ENCODE results near the gene KMT2A.
"Not testable (repeated sequence)": the region's sequence is repeated elsewhere in the genome, so short reads cannot be mapped to it uniquely, and the experiment has no call there.

KMT2A gene

GRCh38 chr11:118450451-118450850, 14.2 kb downstream of the KMT2A start:
- DNase-seq (ENCODE audit: low read depth) = no peak
- TF ChIP-seq CTCF (IDR thresholded peaks at IDR 0.05; ENCODE audit: control insufficient read depth, insufficient read depth, low read depth, low read length, missing control alignments) = no peak
- no peak overlapping the region for H3K4me3 ChIP-seq (ENCODE audit: control insufficient read depth, low read depth, low read length)

GRCh38 chr11:118462178-118462577, 25.9 kb downstream of the KMT2A start:
- no peak for TF ChIP-seq CTCF (IDR thresholded peaks at IDR 0.05; ENCODE audit: control insufficient read depth, insufficient read depth, low read depth, low read length, missing control alignments)
- DNase-seq (ENCODE audit: low read depth) = no peak

GRCh38 chr11:118468968-118469367, 32.7 kb downstream of the KMT2A start:
- not testable (repeated sequence) for DNase-seq (ENCODE audit: low read depth); H3K4me3 ChIP-seq (ENCODE audit: control insufficient read depth, low read depth, low read length)

More at GRCh38 chr11:118462178-118462577, 25.9 kb downstream of the KMT2A start:
- H3K4me3 ChIP-seq (ENCODE audit: control insufficient read depth, low read depth, low read length) = no peak overlapping the region

- no peak for TF ChIP-seq CTCF (IDR thresholded peaks at IDR 0.05; ENCODE audit: control insufficient read depth, insufficient read depth, low read depth, low read length, missing control alignments)
- no peak for DNase-seq (ENCODE audit: low read depth)
- no peak overlapping the region for H3K4me3 ChIP-seq (ENCODE audit: control insufficient read depth, low read depth, low read length)
Measured at GRCh38 chr11:118471030-118471429, 34.7 kb downstream of the KMT2A start.

GRCh38 chr11:118473537-118473936, 37.2 kb downstream of the KMT2A start:
- H3K4me3 ChIP-seq (ENCODE audit: control insufficient read depth, low read depth, low read length) = no peak overlapping the region
- no peak for TF ChIP-seq CTCF (IDR thresholded peaks at IDR 0.05; ENCODE audit: control insufficient read depth, insufficient read depth, low read depth, low read length, missing control alignments)
- DNase-seq (ENCODE audit: low read depth) = no peak

GRCh38 chr11:118476676-118477075, 40.4 kb downstream of the KMT2A start:
- no peak for DNase-seq (ENCODE audit: low read depth)
- H3K4me3 ChIP-seq (ENCODE audit: control insufficient read depth, low read depth, low read length) = no peak overlapping the region
- TF ChIP-seq CTCF (IDR thresholded peaks at IDR 0.05; ENCODE audit: control insufficient read depth, insufficient read depth, low read depth, low read length, missing control alignments) = no peak

GRCh38 chr11:118481238-118481637, 44.9 kb downstream of the KMT2A start:
- not testable (repeated sequence) for DNase-seq (ENCODE audit: low read depth); H3K4me3 ChIP-seq (ENCODE audit: control insufficient read depth, low read depth, low read length)

GRCh38 chr11:118484405-118484804, 48.1 kb downstream of the KMT2A start:
- TF ChIP-seq CTCF (IDR thresholded peaks at IDR 0.05; ENCODE audit: control insufficient read depth, insufficient read depth, low read depth, low read length, missing control alignments) = no peak
- DNase-seq (ENCODE audit: low read depth) = no peak

More at GRCh38 chr11:118484405-118484804, 48.1 kb downstream of the KMT2A start:
- no peak overlapping the region for H3K4me3 ChIP-seq (ENCODE audit: control insufficient read depth, low read depth, low read length)

All from AG09309 (cell line).